ELF-1 (cell line): ENCODE measurements around the gene CNGB1.
"Not testable (repeated sequence)": the region's sequence is repeated elsewhere in the genome, so short reads cannot be mapped to it uniquely, and the experiment has no call there.

Experiments
- DNase-seq: peaks from one replicate; pipeline ENCODE4 v3.0.0-alpha.2; 2016; ENCODE audit warnings: low read depth, low spot score

The CNGB1 gene

GRCh38 chr16:57970970-57971369 is at the start of gene CNGB1:
Gene CNGB1 (minus strand): TSS chr16:57971128. CDS start chr16:57967286, 3,842 bp downstream.
- no peak for DNase-seq

GRCh38 chr16:58019866-58020538 is 49.1 kb upstream of the CNGB1 start:
- no peak for DNase-seq

- DNase-seq, result peak; percentile 42
These were observed 47.9 kb upstream of the CNGB1 start for GRCh38 chr16:58018803-58019202.

- DNase-seq, result no peak
These were observed 46.0 kb upstream of the CNGB1 start for GRCh38 chr16:58016840-58017446.

- peak; percentile 57 for DNase-seq
These were observed 42.5 kb upstream of the CNGB1 start for GRCh38 chr16:58013201-58013956.

- DNase-seq, result peak; percentile 49
These were observed 41.6 kb upstream of the CNGB1 start for GRCh38 chr16:58012481-58012880.

- peak; percentile 64 for DNase-seq
These were observed 40.7 kb upstream of the CNGB1 start for GRCh38 chr16:58011652-58012051.

- DNase-seq, result peak; percentile 43
These were observed 40.0 kb upstream of the CNGB1 start for GRCh38 chr16:58010886-58011285.

- no peak for DNase-seq
These were observed 39.0 kb upstream of the CNGB1 start for GRCh38 chr16:58009856-58010416.

GRCh38 chr16:58004736-58005135 is 33.8 kb upstream of the CNGB1 start:
- not testable (repeated sequence) for DNase-seq

- DNase-seq, result no peak
These were observed 32.0 kb upstream of the CNGB1 start for GRCh38 chr16:58002936-58003335.

GRCh38 chr16:58002416-58002800 is 31.5 kb upstream of the CNGB1 start:
- DNase-seq, result no peak

- DNase-seq, result no peak
These were observed 31.0 kb upstream of the CNGB1 start for GRCh38 chr16:58001781-58002415.

- DNase-seq, result peak; percentile 96
These were observed 30.1 kb upstream of the CNGB1 start, which contains the start of gene USB1 for GRCh38 chr16:58000706-58001676. Gene USB1 (plus strand): TSS chr16:58001407. CDS start chr16:58001484, 77 bp downstream.

GRCh38 chr16:57999971-58000705 is 29.2 kb upstream of the CNGB1 start, which contains the start of gene ZNF319:
Gene ZNF319 (minus strand): TSS chr16:58000672. CDS start chr16:57998265, 2,407 bp downstream.
- DNase-seq, result no peak

GRCh38 chr16:57999366-57999970 is 28.5 kb upstream of the CNGB1 start:
- no peak for DNase-seq

GRCh38 chr16:57998992-57999365 is 28.1 kb upstream of the CNGB1 start:
- no peak for DNase-seq

GRCh38 chr16:57998486-57998885 is 27.6 kb upstream of the CNGB1 start:
- DNase-seq, result peak; percentile 66

GRCh38 chr16:57997528-57998265 is 26.8 kb upstream of the CNGB1 start:
- no peak for DNase-seq
